Amniotic epithelial cell (primary cell): ENCODE results near the gene DLL3.

ENCODE experiments used
- DNase-seq: peaks from one replicate; pipeline ENCODE4 v3.0.0-alpha.2; 2010; ENCODE audit warnings: low read depth

The DLL3 gene

GRCh38 chr19:39518458-39518857 lies 19.7 kb downstream of the DLL3 start:
- no peak for DNase-seq

GRCh38 chr19:39518975-39519374 lies 20.2 kb downstream of the DLL3 start:
- no peak for DNase-seq

GRCh38 chr19:39520541-39521484 lies 22.1 kb downstream of the DLL3 start:
- DNase-seq = no peak

- no peak for DNase-seq
Measured at GRCh38 chr19:39524495-39524894, 25.7 kb downstream of the DLL3 start.

- no peak for DNase-seq
Measured at GRCh38 chr19:39525205-39525604, 26.5 kb downstream of the DLL3 start.

- peak; percentile 5 for DNase-seq
Measured at GRCh38 chr19:39531834-39532232, 33.1 kb downstream of the DLL3 start.

- peak; percentile 88 for DNase-seq
Measured at GRCh38 chr19:39532233-39533002, 33.7 kb downstream of the DLL3 start, which contains the start of gene EID2B. TSS of gene EID2B (minus strand) at chr19:39532852. CDS start at chr19:39532802, 50 bp downstream.

GRCh38 chr19:39533003-39533512 lies 34.3 kb downstream of the DLL3 start:
- no peak for DNase-seq

- no peak for DNase-seq
Measured at GRCh38 chr19:39533791-39534190, 35.0 kb downstream of the DLL3 start.

GRCh38 chr19:39539165-39539517 lies 40.4 kb downstream of the DLL3 start:
- DNase-seq = peak; percentile 40

- peak; percentile 88 for DNase-seq
Measured at GRCh38 chr19:39539518-39540332, 41.0 kb downstream of the DLL3 start, which contains the start of gene EID2. TSS of gene EID2 (minus strand) at chr19:39540161. CDS start at chr19:39540079, 82 bp downstream.

GRCh38 chr19:39540333-39540673 lies 41.6 kb downstream of the DLL3 start:
- DNase-seq = no peak

GRCh38 chr19:39542206-39542605 lies 43.5 kb downstream of the DLL3 start:
- DNase-seq = no peak

- no peak for DNase-seq
Measured at GRCh38 chr19:39543477-39543857, 44.7 kb downstream of the DLL3 start.

- peak; percentile 76 for DNase-seq
Measured at GRCh38 chr19:39544226-39544903, 45.6 kb downstream of the DLL3 start.

GRCh38 chr19:39544911-39545310 lies 46.2 kb downstream of the DLL3 start:
- no peak for DNase-seq

- DNase-seq = no peak
Measured at GRCh38 chr19:39546599-39546998, 47.9 kb downstream of the DLL3 start.

- DNase-seq = no peak
Measured at GRCh38 chr19:39550197-39550596, 51.5 kb downstream of the DLL3 start.

GRCh38 chr19:39553082-39553652 lies 54.4 kb downstream of the DLL3 start:
- DNase-seq = no peak

GRCh38 chr19:39554701-39555311 lies 56.1 kb downstream of the DLL3 start:
- DNase-seq = no peak

- DNase-seq = no peak
Measured at GRCh38 chr19:39555883-39556282, 57.1 kb downstream of the DLL3 start.
